Right atrium auricular region (tissue), 2 donors: ENCODE results near the gene DLGAP4. TPM values are rescaled to one million over a fixed set of nuclear protein-coding genes. Genes with fewer than 3 reads are reported as not detected.

Source experiments
- DNase-seq: peaks from one replicate; pipeline ENCODE4 v3.0.0-alpha.2; 2019; ENCODE audit warnings: low spot score
- H3K27ac ChIP-seq, 2 donors: fragments of 200-600 bp; sonication (generic); 1 replicate in 1 of 2; 2 replicates in 1 of 2; pipeline ENCODE4 v1.5.1; 2016 to 2019
- H3K27me3 ChIP-seq, 2 donors: fragments of 200-600 bp; sonication (generic); one replicate each; pipeline versions ENCODE4 v1.5.1 to v1.6.0; 2017 to 2019
- H3K36me3 ChIP-seq: fragments of 200-600 bp; sonication (generic); one replicate; pipeline ENCODE4 v1.5.1; 2016
- H3K4me1 ChIP-seq, 2 donors: fragments of 200-600 bp; sonication (generic); one replicate each; pipeline versions ENCODE4 v1.5.1 to v1.6.0; 2017 to 2019
- H3K4me3 ChIP-seq, 2 donors: fragments of 200-600 bp; sonication (generic); 1 replicate in 1 of 2; 2 replicates in 1 of 2; pipeline ENCODE4 v1.5.1; 2017 to 2019; ENCODE audit warnings: mild to moderate bottlenecking in 1 of 2, moderate library complexity in 1 of 2
- H3K9me3 ChIP-seq, 2 donors: fragments of 200-600 bp; sonication (generic); one replicate each; pipeline ENCODE4 v1.5.1; 2019
- CTCF ChIP-seq, 2 donors: fragments of 200-600 bp; sonication (generic); IDR thresholded peaks; one replicate each; pipeline ENCODE4 v1.5.1; 2019; ENCODE audit warnings: antibody characterized with exemption in 2 of 2
- total RNA-seq, 2 donors: library from RNA; depleted of rRNA; stranded (reverse); fragments of >200 nt; gene quantifications; one replicate each; pipeline ENCODE4 v1.1.0, GENCODE V29; 2016

DLGAP4 gene
- total RNA-seq, 2 donors from 2014 or later, result 30.0 to 50.2 TPM

GRCh38 chr20:36405255-36405654, 99.1 kb downstream of the DLGAP4 start:
- DNase-seq, result no peak
- H3K4me1 ChIP-seq, result no peaks in the 10 kb centered on the region
- peaks cover 0 to 10% of the 10 kb centered on the region in 2 donors for H3K9me3 ChIP-seq
- no peaks in the 10 kb centered on the region for H3K36me3 ChIP-seq
- TF ChIP-seq CTCF (IDR thresholded peaks at IDR 0.05), result no peak
- H3K4me3 ChIP-seq, result no peak overlapping the region
- no peaks in the 10 kb centered on the region for H3K27me3 ChIP-seq
- H3K27ac ChIP-seq, result no peak overlapping the region

- Histone ChIP-seq H3K27ac (no peak overlapping the region), H3K4me3 (no peak overlapping the region), H3K9me3 (peaks cover 0 to 10% of the 10 kb centered on the region in 2 donors), H3K36me3 (no peaks in the 10 kb centered on the region), H3K27me3 (no peaks in the 10 kb centered on the region), H3K4me1 (no peaks in the 10 kb centered on the region)
- TF ChIP-seq CTCF (IDR thresholded peaks at IDR 0.05), result no peak
- no peak for DNase-seq
Observed at GRCh38 chr20:36407199-36407733, 101.1 kb downstream of the DLGAP4 start.

GRCh38 chr20:36408219-36408618, 102.1 kb downstream of the DLGAP4 start:
- Histone ChIP-seq H3K27ac (no peak overlapping the region), H3K27me3 (no peaks in the 10 kb centered on the region), H3K9me3 (peaks cover 0 to 4% of the 10 kb centered on the region in 2 donors), H3K4me1 (no peaks in the 10 kb centered on the region), H3K4me3 (no peak overlapping the region), H3K36me3 (no peaks in the 10 kb centered on the region)
- DNase-seq, result no peak
- TF ChIP-seq CTCF (IDR thresholded peaks at IDR 0.05), result no peak

- H3K4me1 ChIP-seq, result no peaks in the 10 kb centered on the region
- H3K9me3 ChIP-seq, result no peaks in the 10 kb centered on the region
- no peak overlapping the region for H3K27ac ChIP-seq
- TF ChIP-seq CTCF (IDR thresholded peaks at IDR 0.05), result no peak
- H3K27me3 ChIP-seq, result no peaks in the 10 kb centered on the region
- H3K36me3 ChIP-seq, result no peaks in the 10 kb centered on the region
- no peak for DNase-seq
- no peak overlapping the region for H3K4me3 ChIP-seq
Observed at GRCh38 chr20:36411861-36412454, 105.8 kb downstream of the DLGAP4 start.

- Histone ChIP-seq H3K4me1 (no peaks in the 10 kb centered on the region), H3K27me3 (no peaks in the 10 kb centered on the region), H3K36me3 (no peaks in the 10 kb centered on the region), H3K27ac (no peak overlapping the region), H3K4me3 (no peak overlapping the region), H3K9me3 (no peaks in the 10 kb centered on the region)
- DNase-seq, result no peak
- TF ChIP-seq CTCF (IDR thresholded peaks at IDR 0.05), result no peak
Observed at GRCh38 chr20:36415475-36416002, 109.4 kb downstream of the DLGAP4 start.
